Upper lobe of left lung (tissue), 4 donors: ENCODE results near the gene IL17A.

Experiments used
- CTCF ChIP-seq, 6 experiments: fragments of 450-650 bp in 4 of 6; fragments of 200-600 bp in 2 of 6; sonication (generic) in 2 of 6; IDR thresholded peaks; one replicate each; pipeline ENCODE4 v1.5.1; 2016 to 2019; ENCODE audit warnings: antibody characterized with exemption in 6 of 6
- POLR2A ChIP-seq, 4 donors: fragments of 450-650 bp; IDR thresholded peaks; one replicate each; pipeline ENCODE4 v1.5.1; 2016 to 2017; ENCODE audit warnings: antibody characterized with exemption in 4 of 4, mild to moderate bottlenecking in 2 of 4

DNA sequence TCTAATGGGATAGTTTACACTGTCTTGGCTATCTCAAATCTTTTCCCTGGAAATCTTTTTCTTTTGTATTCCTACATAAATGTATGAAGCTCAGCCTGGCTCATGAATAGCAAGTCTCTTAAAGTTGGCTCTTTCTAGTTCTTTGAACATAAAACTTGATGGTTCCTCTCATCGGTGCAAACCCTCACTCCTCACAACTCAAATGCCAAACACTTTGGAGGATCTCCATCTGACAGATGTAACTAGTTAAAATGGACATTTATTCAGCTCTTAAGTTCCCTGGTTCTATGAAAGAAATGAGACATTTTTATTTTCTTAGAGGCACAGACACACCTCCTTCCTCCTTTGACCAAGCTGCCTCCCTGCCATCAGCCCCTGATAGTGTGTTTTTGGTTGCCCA, 43.6 kb upstream of the IL17A start:
- no peak for TF ChIP-seq CTCF (IDR thresholded peaks at IDR 0.05)
- TF ChIP-seq POLR2A (IDR thresholded peaks at IDR 0.05), result no peak
